ENCODE measurements around the gene FHIP1A.
"Not testable (repeated sequence)": the region's sequence is repeated elsewhere in the genome, so short reads cannot be mapped to it uniquely, and the experiment has no call there.

Gene FHIP1A

GRCh38 chr4:151408630-151409469 lies at the start of gene FHIP1A:
Gene FHIP1A, plus strand, starts transcription at chr4:151409176. Its CDS starts 157,084 bp downstream, at chr4:151566260.
- DNase-seq (ENCODE audit: low spot score), result peak; percentile 71

GRCh38 chr4:151359576-151359975 lies 49.4 kb upstream of the FHIP1A start:
- DNase-seq (ENCODE audit: low spot score), result no peak

DNA sequence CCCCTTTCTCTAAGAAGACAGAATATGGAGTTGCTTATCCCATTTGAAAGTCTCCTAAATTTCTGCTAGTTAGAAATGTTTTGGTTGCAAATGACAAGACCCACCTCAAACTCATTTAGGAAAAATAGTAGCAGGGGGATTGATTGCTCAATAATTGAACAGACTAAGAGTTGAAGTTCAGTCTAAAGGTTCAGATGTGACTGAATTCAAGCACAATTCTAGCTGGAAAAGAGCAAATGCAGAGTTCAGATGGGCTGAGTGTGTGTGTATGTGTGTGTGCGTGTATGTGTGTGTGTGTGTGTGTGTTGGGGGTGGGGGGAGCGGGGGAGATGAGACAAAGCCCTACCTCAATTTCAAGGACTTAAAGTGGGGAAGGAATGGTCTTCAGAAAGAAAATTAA lies 47.9 kb upstream of the FHIP1A start:
- DNase-seq (ENCODE audit: low spot score), result no peak

GRCh38 chr4:151361966-151362365 lies 47.0 kb upstream of the FHIP1A start:
- no peak for DNase-seq (ENCODE audit: low spot score)

DNA sequence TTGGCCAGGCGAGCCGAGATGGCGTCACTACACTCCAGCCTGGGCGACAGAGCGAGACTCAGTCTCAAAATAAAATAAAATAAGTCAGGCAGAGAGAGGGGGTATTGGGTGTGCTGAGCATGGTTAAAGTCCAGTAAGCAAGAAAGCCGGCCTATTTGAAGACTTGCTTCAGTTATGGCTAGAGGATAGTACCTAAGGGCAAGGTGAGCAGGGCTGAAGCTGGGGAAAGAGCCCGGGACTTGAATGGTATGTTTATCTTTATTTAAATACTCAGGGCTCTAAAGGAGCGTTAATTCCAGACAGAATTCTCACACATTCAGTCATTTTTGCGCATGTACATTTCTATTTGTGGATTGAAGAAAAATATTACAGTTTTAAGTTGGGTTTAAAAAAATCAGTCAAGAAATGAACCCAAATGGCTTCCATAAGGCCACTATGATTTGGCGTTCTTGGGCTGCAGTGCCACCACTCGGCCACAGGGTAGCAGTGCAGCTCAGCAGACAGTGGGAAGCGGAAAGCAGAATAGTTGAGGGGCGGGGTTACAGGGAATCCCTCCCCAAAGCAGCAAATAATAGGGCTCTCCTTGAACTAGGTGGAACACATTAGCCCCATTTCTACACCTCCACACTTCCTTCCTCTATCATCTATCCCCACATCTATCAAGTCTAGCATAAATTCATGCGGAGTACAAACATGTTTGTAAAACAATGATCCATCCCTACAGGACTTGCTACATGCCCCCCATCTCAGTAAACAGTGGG lies 46.4 kb upstream of the FHIP1A start:
- peak; percentile 31 for DNase-seq (ENCODE audit: low spot score)

DNA sequence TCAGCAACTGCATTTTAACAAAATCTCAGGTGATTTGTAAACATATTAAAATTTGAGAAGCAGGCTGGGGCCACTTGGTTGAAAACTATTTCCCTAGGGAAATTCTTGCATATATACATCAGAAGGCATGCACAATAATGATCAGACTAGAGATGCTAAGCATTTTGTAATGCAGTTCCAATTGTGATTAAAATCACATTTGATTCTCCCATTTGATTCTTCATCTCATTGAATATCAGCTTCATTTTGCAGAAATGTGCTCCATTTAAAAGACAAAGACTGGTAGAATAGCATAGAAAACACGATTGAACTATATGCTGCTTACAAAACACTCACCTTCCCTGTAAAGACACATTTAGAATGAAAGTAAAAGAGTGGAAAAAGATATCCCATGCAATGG lies 32.4 kb upstream of the FHIP1A start:
- DNase-seq (ENCODE audit: low spot score), result no peak

DNA sequence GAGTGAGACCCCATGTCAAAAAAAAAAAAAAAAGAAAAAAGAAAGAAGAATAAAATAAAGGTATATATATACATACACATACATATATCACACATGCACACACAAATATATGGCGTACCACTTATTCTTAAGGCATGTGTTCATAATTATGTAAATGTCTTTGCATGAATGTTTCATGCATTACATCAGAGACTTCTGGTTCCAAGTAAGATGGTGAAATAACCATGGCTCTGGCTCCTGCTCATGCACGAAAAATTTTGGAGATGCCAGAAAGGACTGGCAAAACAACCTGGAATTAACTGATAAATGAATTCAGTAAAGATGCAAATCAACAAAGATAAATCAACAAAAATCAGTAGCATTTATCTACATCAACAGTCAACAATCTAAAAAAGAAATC lies 19.7 kb upstream of the FHIP1A start:
- no peak for DNase-seq (ENCODE audit: low spot score)

DNA sequence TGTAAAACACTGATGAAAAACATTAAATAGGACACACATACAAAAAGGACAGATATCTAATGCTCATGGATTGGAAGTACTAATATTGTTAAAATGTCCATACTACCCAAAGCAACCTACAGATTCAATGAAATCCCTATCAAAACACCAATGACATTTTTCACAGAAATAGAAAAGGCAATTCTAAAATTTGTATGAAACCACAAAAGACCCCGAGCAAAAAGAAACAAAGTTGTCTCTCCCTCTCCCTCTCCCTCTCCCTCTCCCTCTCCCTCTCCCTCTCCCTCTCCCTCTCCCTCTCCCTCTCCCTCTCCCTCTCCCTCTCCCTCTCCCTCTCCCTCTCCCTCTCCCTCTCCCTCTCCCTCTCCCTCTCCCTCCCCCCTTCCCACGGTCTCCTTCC lies 19.2 kb upstream of the FHIP1A start:
- not testable (repeated sequence) for DNase-seq (ENCODE audit: low spot score)

DNA sequence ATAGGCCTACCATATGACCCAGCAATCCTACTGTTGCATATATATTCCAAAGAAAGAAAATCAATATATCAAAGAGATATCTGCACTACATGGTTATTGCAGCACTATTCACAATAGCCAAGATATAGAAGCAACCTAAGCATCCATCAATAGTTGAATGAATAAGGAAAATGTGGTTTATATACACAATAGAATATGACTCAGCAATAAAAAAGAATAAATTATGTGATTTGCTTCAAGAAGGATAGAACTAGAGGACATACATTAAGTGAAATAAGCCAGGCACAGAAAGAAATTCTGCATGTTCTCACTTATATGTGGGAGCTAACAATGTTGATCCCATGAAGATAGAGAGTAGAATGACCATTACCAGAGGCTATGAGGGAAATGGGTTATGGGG lies 13.1 kb upstream of the FHIP1A start:
- no peak for DNase-seq (ENCODE audit: low spot score)

GRCh38 chr4:151400343-151400742 lies 8.6 kb upstream of the FHIP1A start:
- no peak for DNase-seq (ENCODE audit: low spot score)

- no peak for DNase-seq (ENCODE audit: low spot score)
Observed at GRCh38 chr4:151401739-151402138, 7.2 kb upstream of the FHIP1A start.

GRCh38 chr4:151402145-151402865 lies 6.7 kb upstream of the FHIP1A start:
- DNase-seq (ENCODE audit: low spot score), result no peak

- no peak for DNase-seq (ENCODE audit: low spot score)
Observed at GRCh38 chr4:151403656-151404055, 5.3 kb upstream of the FHIP1A start.

GRCh38 chr4:151404802-151405201 lies 4.2 kb upstream of the FHIP1A start:
- not testable (repeated sequence) for DNase-seq (ENCODE audit: low spot score)

GRCh38 chr4:151407018-151407417 lies 2.0 kb upstream of the FHIP1A start:
- no peak for DNase-seq (ENCODE audit: low spot score)

- DNase-seq (ENCODE audit: low spot score), result no peak
Observed at GRCh38 chr4:151407466-151408379, 1.3 kb upstream of the FHIP1A start.

- peak; percentile 7 for DNase-seq (ENCODE audit: low spot score)
Observed at GRCh38 chr4:151408380-151408629, 671 bp upstream of the FHIP1A start.

GRCh38 chr4:151409470-151410313 lies 716 bp downstream of the FHIP1A start:
- peak; percentile 28 for DNase-seq (ENCODE audit: low spot score)

DNA sequence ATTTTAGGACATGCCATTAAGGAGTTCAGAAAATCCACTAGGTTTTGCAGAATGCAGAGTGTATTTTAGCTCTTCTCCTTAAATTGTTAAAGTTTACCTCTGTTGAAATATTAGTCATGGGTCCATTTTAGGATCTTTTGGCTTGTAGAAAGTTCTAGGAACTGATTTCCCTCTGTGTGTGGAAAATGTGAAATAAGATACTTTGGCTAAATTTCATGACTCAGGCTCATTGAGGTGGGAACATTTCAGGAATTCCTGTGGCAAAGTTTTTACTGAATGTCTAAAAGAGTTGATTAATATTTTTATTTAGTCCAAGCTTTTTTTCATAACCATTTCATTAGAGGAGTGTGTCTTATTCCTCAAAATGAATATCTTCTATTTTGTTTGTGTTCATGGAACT lies 7.0 kb downstream of the FHIP1A start:
- DNase-seq (ENCODE audit: low spot score), result no peak

GRCh38 chr4:151417164-151417571 lies 8.2 kb downstream of the FHIP1A start:
- DNase-seq (ENCODE audit: low spot score), result no peak

Data from HuH-7.5 (cell line).